Activated T-cell treated with anti-CD3 and anti-CD28 coated beads, Interleukin-2, amount 50 U/mL, for 4 hours (primary cell): ENCODE results near the gene GPR157. TPM values are rescaled to one million over a fixed set of nuclear protein-coding genes. Genes with fewer than 3 reads are reported as not detected.
"Not testable (repeated sequence)": the region's sequence is repeated elsewhere in the genome, so short reads cannot be mapped to it uniquely, and the experiment has no call there.

ENCODE experiments used
- ATAC-seq, 2 donors: fragments of 200-7000 bp; cut with Tn5 transposase; one replicate each; pipeline ENCODE4 v1.10.0; 2021
- DNase-seq: peaks from one replicate; pipeline ENCODE4 v3.0.0-alpha.2; 2020
- H3K27me3 Mint-ChIP-seq: one replicate; pipeline ENCODE4 v1.8.0; 2021; ENCODE audit warnings: low read depth, mixed read lengths
- H3K36me3 Mint-ChIP-seq: one replicate; pipeline ENCODE4 v1.8.0; 2022; ENCODE audit warnings: mixed read lengths; ENCODE audit not compliant: insufficient read depth
- H3K4me1 Mint-ChIP-seq: one replicate; pipeline ENCODE4 v1.8.0; 2021; ENCODE audit warnings: low read depth, mixed read lengths
- H3K4me3 Mint-ChIP-seq: one replicate; pipeline ENCODE4 v1.8.0; 2021; ENCODE audit warnings: mild to moderate bottlenecking, moderate library complexity, mixed read lengths
- H3K9me3 Mint-ChIP-seq: one replicate; pipeline ENCODE4 v1.8.0; 2021; ENCODE audit warnings: mixed read lengths
- total RNA-seq, 3 donors: library from RNA; stranded (reverse); gene quantifications; one replicate each; pipeline ENCODE4 v1.2.1, GENCODE V29; 2021

GPR157 gene
- total RNA-seq, 3 donors from 2014 or later = 1.5 to 5.3 (median 2.9) TPM

- Mint-ChIP-seq H3K36me3 (no peaks in the 10 kb centered on the region), H3K9me3 (no peaks in the 10 kb centered on the region), H3K4me1 (no peaks in the 10 kb centered on the region), H3K27me3 (no peaks in the 10 kb centered on the region), H3K4me3 (no peak overlapping the region)
- no peak for ATAC-seq
- no peak for DNase-seq
Measured at GRCh38 chr1:9153152-9153551, 24.2 kb upstream of the GPR157 start.

- H3K4me1 Mint-ChIP-seq = no peaks in the 10 kb centered on the region
- no peak overlapping the region for H3K4me3 Mint-ChIP-seq
- DNase-seq = no peak
- no peaks in the 10 kb centered on the region for H3K36me3 Mint-ChIP-seq
- H3K9me3 Mint-ChIP-seq = no peaks in the 10 kb centered on the region
- ATAC-seq = no peak
- H3K27me3 Mint-ChIP-seq = no peaks in the 10 kb centered on the region
Measured at GRCh38 chr1:9152535-9152934, 23.6 kb upstream of the GPR157 start.

GRCh38 chr1:9151328-9151860 is 22.5 kb upstream of the GPR157 start:
- Mint-ChIP-seq H3K27me3 (no peaks in the 10 kb centered on the region), H3K4me3 (no peak overlapping the region), H3K9me3 (no peaks in the 10 kb centered on the region), H3K36me3 (no peaks in the 10 kb centered on the region), H3K4me1 (no peaks in the 10 kb centered on the region)
- ATAC-seq (no peak), DNase-seq (no peak)

GRCh38 chr1:9150582-9151327 is 21.9 kb upstream of the GPR157 start:
- no peak overlapping the region for H3K4me3 Mint-ChIP-seq
- no peaks in the 10 kb centered on the region for H3K27me3 Mint-ChIP-seq
- ATAC-seq = no peak
- no peak for DNase-seq
- no peaks in the 10 kb centered on the region for H3K36me3 Mint-ChIP-seq
- no peaks in the 10 kb centered on the region for H3K9me3 Mint-ChIP-seq
- no peaks in the 10 kb centered on the region for H3K4me1 Mint-ChIP-seq

- Mint-ChIP-seq H3K9me3 (no peaks in the 10 kb centered on the region), H3K4me3 (no peak overlapping the region), H3K4me1 (no peaks in the 10 kb centered on the region), H3K27me3 (no peaks in the 10 kb centered on the region), H3K36me3 (no peaks in the 10 kb centered on the region)
- DNase-seq = no peak
- ATAC-seq = no peak
Measured at GRCh38 chr1:9149837-9150581, 21.1 kb upstream of the GPR157 start.

GRCh38 chr1:9149151-9149550 is 20.2 kb upstream of the GPR157 start:
- Mint-ChIP-seq H3K9me3 (no peaks in the 10 kb centered on the region), H3K4me1 (no peaks in the 10 kb centered on the region), H3K36me3 (no peaks in the 10 kb centered on the region), H3K27me3 (no peaks in the 10 kb centered on the region), H3K4me3 (no peak overlapping the region)
- no peak for DNase-seq
- ATAC-seq = no peak

GRCh38 chr1:9146156-9146555 is 17.3 kb upstream of the GPR157 start:
- DNase-seq (no peak), ATAC-seq (no peak)
- Mint-ChIP-seq H3K4me3 (no peak overlapping the region), H3K4me1 (peaks cover 3% of the 10 kb centered on the region), H3K36me3 (no peaks in the 10 kb centered on the region), H3K27me3 (no peaks in the 10 kb centered on the region), H3K9me3 (no peaks in the 10 kb centered on the region)

- Mint-ChIP-seq H3K9me3 (no peaks in the 10 kb centered on the region), H3K4me3 (no peak overlapping the region), H3K36me3 (no peaks in the 10 kb centered on the region), H3K27me3 (no peaks in the 10 kb centered on the region), H3K4me1 (peaks cover 3% of the 10 kb centered on the region)
- DNase-seq = no peak
- ATAC-seq = no peak
Measured at GRCh38 chr1:9145714-9146113, 16.8 kb upstream of the GPR157 start.

GRCh38 chr1:9145021-9145668 is 16.2 kb upstream of the GPR157 start:
- DNase-seq (no peak), ATAC-seq (no peak)
- Mint-ChIP-seq H3K9me3 (no peaks in the 10 kb centered on the region), H3K27me3 (no peaks in the 10 kb centered on the region), H3K36me3 (no peaks in the 10 kb centered on the region), H3K4me1 (peaks cover 3% of the 10 kb centered on the region), H3K4me3 (no peak overlapping the region)

GRCh38 chr1:9144494-9144893 is 15.6 kb upstream of the GPR157 start:
- H3K4me3 Mint-ChIP-seq, H3K36me3 Mint-ChIP-seq, DNase-seq, ATAC-seq, H3K4me1 Mint-ChIP-seq, H3K27me3 Mint-ChIP-seq, H3K9me3 Mint-ChIP-seq: not testable (repeated sequence)

- Mint-ChIP-seq H3K9me3 (no peaks in the 10 kb centered on the region), H3K36me3 (no peaks in the 10 kb centered on the region), H3K4me1 (peaks cover 3% of the 10 kb centered on the region), H3K27me3 (no peaks in the 10 kb centered on the region), H3K4me3 (no peak overlapping the region)
- DNase-seq = no peak
- no peak for ATAC-seq
Measured at GRCh38 chr1:9143250-9143649, 14.3 kb upstream of the GPR157 start.

GRCh38 chr1:9139930-9140329 is 11.0 kb upstream of the GPR157 start:
- Mint-ChIP-seq H3K27me3 (no peaks in the 10 kb centered on the region), H3K4me1 (peaks cover 3% of the 10 kb centered on the region), H3K36me3 (no peaks in the 10 kb centered on the region), H3K4me3 (no peak overlapping the region), H3K9me3 (no peaks in the 10 kb centered on the region)
- DNase-seq (no peak), ATAC-seq (no peak)

GRCh38 chr1:9136932-9137331 is 8.0 kb upstream of the GPR157 start:
- no peaks in the 10 kb centered on the region for H3K9me3 Mint-ChIP-seq
- no peaks in the 10 kb centered on the region for H3K27me3 Mint-ChIP-seq
- DNase-seq = no peak
- no peak overlapping the region for H3K4me3 Mint-ChIP-seq
- no peak for ATAC-seq
- H3K4me1 Mint-ChIP-seq = no peaks in the 10 kb centered on the region
- H3K36me3 Mint-ChIP-seq = no peaks in the 10 kb centered on the region

GRCh38 chr1:9135073-9135836 is 6.4 kb upstream of the GPR157 start:
- Mint-ChIP-seq H3K36me3 (no peaks in the 10 kb centered on the region), H3K27me3 (no peaks in the 10 kb centered on the region), H3K4me1 (peaks cover 5% of the 10 kb centered on the region), H3K4me3 (no peak overlapping the region), H3K9me3 (no peaks in the 10 kb centered on the region)
- DNase-seq = no peak
- no peak for ATAC-seq
